Endothelial cell (in vitro differentiated cells): ENCODE results near the gene PLXNA2. TPM values are rescaled to one million over a fixed set of nuclear protein-coding genes. Genes with fewer than 3 reads are reported as not detected.

ENCODE experiments used
- DNase-seq: peaks from one replicate; pipeline ENCODE4 v3.0.0; 2021; ENCODE audit warnings: low spot score
- H3K27ac Mint-ChIP-seq: one replicate; pipeline ENCODE4 v1.8.0; 2021; ENCODE audit warnings: mixed read lengths, inconsistent platforms; ENCODE audit not compliant: unreplicated experiment
- H3K27me3 Mint-ChIP-seq: one replicate; pipeline ENCODE4 v1.8.0; 2021; ENCODE audit warnings: mild to moderate bottlenecking, moderate library complexity, mixed read lengths, inconsistent platforms; ENCODE audit not compliant: unreplicated experiment
- H3K36me3 Mint-ChIP-seq: one replicate; pipeline ENCODE4 v1.8.0; 2021; ENCODE audit warnings: mild to moderate bottlenecking, low read depth, mixed read lengths, inconsistent platforms; ENCODE audit not compliant: unreplicated experiment
- H3K4me1 Mint-ChIP-seq: one replicate; pipeline ENCODE4 v1.8.0; 2021; ENCODE audit warnings: mild to moderate bottlenecking, mixed read lengths, inconsistent platforms; ENCODE audit not compliant: unreplicated experiment
- H3K4me3 Mint-ChIP-seq: one replicate; pipeline ENCODE4 v1.8.0; 2021; ENCODE audit warnings: mild to moderate bottlenecking, mixed read lengths, inconsistent platforms; ENCODE audit not compliant: unreplicated experiment
- H3K9me3 Mint-ChIP-seq: one replicate; pipeline ENCODE4 v1.8.0; 2021; ENCODE audit warnings: mixed read lengths, inconsistent platforms; ENCODE audit not compliant: unreplicated experiment
- total RNA-seq: library from RNA; stranded (reverse); fragmentation: NEBNext Ultra II Directional; extraction: Animal tissue kit (Norgen Biotek cat#: 25700); gene quantifications from one replicate; pipeline ENCODE4 v1.2.1, GENCODE V29; 2021; ENCODE audit not compliant: unreplicated experiment
- TF ChIP-seq, protein P1 (sequence below): fragments of 200-600 bp; sonication (generic); IDR thresholded peaks from one replicate; pipeline ENCODE4 v1.5.0; 2021; ENCODE audit warnings: antibody characterized with exemption; ENCODE audit not compliant: unreplicated experiment

PLXNA2 gene
- total RNA-seq, 1 donor from 2014 or later, result 25.6 TPM

GRCh38 chr1:208276757-208277435 lies 32.7 kb upstream of the PLXNA2 start:
- H3K36me3 Mint-ChIP-seq, result no peaks in the 10 kb centered on the region
- H3K27ac Mint-ChIP-seq, result no peak overlapping the region
- H3K4me3 Mint-ChIP-seq, result no peak overlapping the region
- H3K27me3 Mint-ChIP-seq, result no peaks in the 10 kb centered on the region
- peaks cover 30% of the 10 kb centered on the region for H3K4me1 Mint-ChIP-seq
- no peak for DNase-seq
- H3K9me3 Mint-ChIP-seq, result no peaks in the 10 kb centered on the region
- TF ChIP-seq, protein P1, sequence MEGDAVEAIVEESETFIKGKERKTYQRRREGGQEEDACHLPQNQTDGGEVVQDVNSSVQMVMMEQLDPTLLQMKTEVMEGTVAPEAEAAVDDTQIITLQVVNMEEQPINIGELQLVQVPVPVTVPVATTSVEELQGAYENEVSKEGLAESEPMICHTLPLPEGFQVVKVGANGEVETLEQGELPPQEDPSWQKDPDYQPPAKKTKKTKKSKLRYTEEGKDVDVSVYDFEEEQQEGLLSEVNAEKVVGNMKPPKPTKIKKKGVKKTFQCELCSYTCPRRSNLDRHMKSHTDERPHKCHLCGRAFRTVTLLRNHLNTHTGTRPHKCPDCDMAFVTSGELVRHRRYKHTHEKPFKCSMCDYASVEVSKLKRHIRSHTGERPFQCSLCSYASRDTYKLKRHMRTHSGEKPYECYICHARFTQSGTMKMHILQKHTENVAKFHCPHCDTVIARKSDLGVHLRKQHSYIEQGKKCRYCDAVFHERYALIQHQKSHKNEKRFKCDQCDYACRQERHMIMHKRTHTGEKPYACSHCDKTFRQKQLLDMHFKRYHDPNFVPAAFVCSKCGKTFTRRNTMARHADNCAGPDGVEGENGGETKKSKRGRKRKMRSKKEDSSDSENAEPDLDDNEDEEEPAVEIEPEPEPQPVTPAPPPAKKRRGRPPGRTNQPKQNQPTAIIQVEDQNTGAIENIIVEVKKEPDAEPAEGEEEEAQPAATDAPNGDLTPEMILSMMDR, result no peak

DNA sequence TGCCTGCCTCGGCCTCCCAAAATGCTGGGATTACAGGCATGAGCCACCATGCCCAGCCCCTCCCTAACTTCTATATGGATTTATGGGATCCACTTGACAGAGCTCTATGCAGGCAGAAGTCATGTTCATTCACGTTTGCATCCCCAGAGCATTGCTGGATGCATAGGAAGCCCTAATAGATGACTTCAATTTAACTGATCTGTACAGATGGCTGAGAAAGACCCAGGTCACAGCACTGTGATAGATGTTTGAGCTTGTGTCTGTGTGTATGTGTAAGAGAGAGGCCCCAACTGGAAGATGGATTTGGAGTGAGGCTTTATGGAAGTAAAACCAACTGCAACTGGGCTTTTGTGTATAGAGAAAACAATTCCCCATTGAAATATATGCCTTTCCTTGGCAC lies 30.9 kb upstream of the PLXNA2 start:
- Mint-ChIP-seq H3K27me3 (no peaks in the 10 kb centered on the region), H3K4me3 (no peak overlapping the region), H3K27ac (no peak overlapping the region), H3K9me3 (no peaks in the 10 kb centered on the region), H3K36me3 (no peaks in the 10 kb centered on the region), H3K4me1 (peaks cover 24% of the 10 kb centered on the region)
- no peak for DNase-seq
- TF ChIP-seq, protein P1, result no peak

GRCh38 chr1:208273386-208274017 lies 29.3 kb upstream of the PLXNA2 start:
- no peak overlapping the region for H3K27ac Mint-ChIP-seq
- H3K4me1 Mint-ChIP-seq, result peaks cover 14% of the 10 kb centered on the region

DNA sequence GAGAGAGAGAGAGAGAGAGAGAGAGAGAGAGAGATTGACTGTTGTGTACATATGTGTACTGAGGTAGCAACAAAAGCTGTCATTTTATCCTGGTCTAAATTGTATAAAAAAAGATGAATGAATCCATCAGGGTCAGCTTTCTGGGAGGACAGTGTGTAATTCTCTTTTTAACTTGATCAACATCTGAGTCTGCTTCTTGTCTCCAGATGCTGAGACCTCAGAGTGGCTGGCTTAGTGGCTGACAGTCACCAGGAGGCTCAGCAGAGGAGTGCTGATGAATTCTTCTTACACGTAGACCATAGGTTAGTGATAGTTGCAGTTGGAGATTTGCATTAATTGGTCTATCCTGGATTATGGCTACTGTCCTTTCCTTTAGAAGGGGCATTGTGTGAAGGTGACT lies 28.5 kb upstream of the PLXNA2 start:
- Mint-ChIP-seq H3K27ac (no peak overlapping the region), H3K4me3 (no peak overlapping the region), H3K4me1 (peaks cover 7% of the 10 kb centered on the region), H3K27me3 (peaks cover 4% of the 10 kb centered on the region), H3K36me3 (no peaks in the 10 kb centered on the region), H3K9me3 (no peaks in the 10 kb centered on the region)
- TF ChIP-seq, protein P1, result no peak
- no peak for DNase-seq

More at GRCh38 chr1:208273386-208274017, 29.3 kb upstream of the PLXNA2 start:
- TF ChIP-seq, protein P1, result no peak
- no peak overlapping the region for H3K4me3 Mint-ChIP-seq
- no peaks in the 10 kb centered on the region for H3K27me3 Mint-ChIP-seq
- no peaks in the 10 kb centered on the region for H3K9me3 Mint-ChIP-seq
- no peak for DNase-seq
- H3K36me3 Mint-ChIP-seq, result no peaks in the 10 kb centered on the region

DNA sequence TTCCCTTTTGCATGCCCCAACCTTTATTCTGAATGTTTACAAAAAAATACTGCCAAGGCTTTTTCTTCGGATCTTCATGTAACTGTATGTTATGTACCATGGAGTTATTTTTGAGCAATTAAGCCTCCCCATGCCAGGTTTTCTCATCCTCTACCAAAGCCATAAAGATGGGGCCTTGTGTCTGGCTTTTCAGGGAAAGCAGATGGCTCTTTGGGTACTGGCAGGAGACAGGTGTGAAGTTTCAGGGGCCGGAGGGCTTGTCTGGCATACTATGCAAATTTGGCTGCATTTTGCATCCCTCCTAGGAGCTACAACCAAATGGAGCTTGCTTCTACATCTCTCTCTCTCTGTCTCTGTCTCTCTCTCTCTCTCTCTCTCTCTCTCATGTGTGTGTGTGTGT lies 28.1 kb upstream of the PLXNA2 start:
- H3K4me3 Mint-ChIP-seq, result no peak overlapping the region
- H3K27me3 Mint-ChIP-seq, result peaks cover 4% of the 10 kb centered on the region
- no peak for DNase-seq
- TF ChIP-seq, protein P1, result no peak
- H3K4me1 Mint-ChIP-seq, result peaks cover 4% of the 10 kb centered on the region
- no peaks in the 10 kb centered on the region for H3K36me3 Mint-ChIP-seq
- H3K9me3 Mint-ChIP-seq, result no peaks in the 10 kb centered on the region
- H3K27ac Mint-ChIP-seq, result no peak overlapping the region
